CD4-positive, alpha-beta T cell treated with Interleukin-6 at 100 ng/mL for 8 hours (primary cell): ENCODE measurements around the gene INSYN1.
"Not testable (repeated sequence)": the region's sequence is repeated elsewhere in the genome, so short reads cannot be mapped to it uniquely, and the experiment has no call there.

Experiments used
- DNase-seq: peaks from one replicate; pipeline ENCODE4 v3.0.0-alpha.2; 2020; ENCODE audit warnings: mixed read lengths, low spot score

The INSYN1 gene

DNA sequence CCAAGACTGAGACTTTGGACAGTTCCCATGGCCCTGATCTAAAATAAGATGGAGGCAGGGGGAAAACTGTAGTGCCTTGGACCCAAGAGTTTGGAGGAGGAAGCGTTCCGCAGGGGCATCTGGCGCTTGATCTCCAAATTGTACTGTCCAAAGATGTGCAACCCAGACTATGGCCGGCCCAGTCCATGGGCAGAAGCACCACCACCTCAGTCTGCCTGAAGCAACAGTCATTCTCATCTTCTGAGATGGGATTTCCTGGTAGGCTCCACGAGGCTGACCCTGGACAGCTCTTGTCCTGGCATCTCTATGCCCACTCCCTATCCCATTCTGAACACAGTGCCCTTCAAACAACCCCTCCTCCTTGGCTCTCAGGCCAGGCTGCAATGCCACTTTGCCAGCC is 3.6 kb downstream of the INSYN1 start:
- DNase-seq, result no peak

DNA sequence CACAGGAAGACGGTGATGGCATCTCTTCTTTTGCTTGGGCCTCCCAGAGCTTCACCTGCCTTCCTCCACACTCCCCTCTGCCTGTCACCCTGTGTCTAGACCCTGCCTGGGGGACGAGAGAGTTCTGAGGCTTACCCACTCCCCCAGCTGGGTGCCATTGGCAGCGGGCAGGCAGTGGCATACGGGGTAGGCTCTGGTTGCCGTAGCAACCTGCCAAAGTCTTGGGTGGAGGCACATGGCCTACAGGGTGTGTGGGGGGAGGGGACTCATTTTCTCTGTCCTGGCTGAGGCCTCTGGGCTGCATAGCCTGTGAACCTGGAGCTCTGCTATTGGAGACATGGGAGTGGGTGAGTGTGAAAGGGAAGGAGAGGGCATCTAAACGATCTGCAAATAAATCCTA is 4.4 kb downstream of the INSYN1 start:
- DNase-seq, result no peak

DNA sequence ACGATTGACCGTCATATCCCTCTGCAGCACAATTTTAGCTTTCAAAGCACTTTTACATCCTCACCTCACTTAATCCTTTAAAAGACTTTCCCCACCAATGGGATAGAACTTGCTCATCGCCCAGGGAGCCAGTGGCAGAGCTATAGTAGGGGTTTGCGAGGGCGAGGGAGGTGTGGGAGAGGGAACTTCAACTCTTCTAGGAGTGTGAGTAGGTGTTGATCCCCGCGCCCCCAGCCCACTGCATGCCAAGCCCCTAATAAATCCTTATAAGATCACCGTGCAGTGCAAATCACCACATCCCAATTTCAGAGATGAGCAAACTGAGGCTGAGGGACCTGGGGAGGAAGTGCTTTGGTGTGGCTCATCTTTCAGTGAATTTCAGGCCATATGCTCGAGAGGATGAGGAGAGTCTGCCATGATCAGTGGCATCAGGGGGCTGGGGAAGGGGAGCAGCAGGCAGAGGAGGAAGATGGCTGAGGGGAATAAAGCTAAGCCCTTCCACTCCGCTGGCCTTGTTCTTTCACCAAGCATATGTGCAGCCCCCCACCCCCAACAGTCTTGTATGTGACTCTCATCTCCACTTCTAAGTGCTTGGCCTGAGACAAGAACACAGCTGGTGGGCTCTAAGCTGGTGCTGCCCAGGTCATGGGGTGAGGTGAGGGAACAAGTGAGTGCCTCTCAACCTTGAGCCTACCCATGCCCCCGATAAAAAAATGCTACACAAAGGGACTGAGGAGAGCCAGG is 5.1 kb downstream of the INSYN1 start:
- no peak for DNase-seq

DNA sequence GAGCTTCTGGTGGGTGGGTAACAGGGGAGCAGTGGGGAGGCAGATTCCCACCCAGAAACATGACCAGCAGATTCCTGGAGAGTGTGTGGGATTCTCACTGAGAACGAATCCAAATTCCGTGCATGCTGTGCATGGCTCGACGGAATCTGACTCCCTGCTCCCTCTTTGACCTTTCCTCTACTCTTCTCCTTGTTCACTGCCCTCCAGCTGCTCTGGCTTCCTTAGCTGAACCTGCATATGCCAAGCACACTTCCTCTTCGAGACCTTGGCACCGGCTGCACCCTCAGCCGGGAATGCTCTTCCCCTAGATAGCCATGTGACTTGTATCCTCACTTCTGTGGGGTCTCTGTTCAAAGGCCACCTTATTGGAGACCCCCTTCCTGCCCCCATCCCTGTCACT is 6.3 kb downstream of the INSYN1 start:
- DNase-seq, result no peak

DNA sequence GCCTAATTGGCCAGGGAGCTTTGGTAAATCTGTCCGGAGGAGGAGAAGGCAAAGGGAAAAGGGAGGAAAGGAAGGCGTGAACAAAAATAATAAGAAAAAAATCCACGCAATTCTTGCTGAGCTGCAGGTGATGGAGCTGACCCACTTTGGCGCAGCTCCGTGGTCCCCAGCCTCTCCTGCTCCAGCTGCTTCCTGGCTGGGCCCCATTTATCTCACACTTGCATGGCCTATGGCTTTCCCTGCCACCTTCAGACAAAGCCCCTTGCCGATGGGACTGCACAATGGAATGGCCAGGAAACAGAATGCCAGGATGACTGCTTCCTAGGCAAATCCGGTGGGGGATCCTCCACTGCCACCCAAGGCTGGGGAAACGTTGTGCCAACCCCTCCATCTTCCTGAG is 6.9 kb downstream of the INSYN1 start:
- no peak for DNase-seq

DNA sequence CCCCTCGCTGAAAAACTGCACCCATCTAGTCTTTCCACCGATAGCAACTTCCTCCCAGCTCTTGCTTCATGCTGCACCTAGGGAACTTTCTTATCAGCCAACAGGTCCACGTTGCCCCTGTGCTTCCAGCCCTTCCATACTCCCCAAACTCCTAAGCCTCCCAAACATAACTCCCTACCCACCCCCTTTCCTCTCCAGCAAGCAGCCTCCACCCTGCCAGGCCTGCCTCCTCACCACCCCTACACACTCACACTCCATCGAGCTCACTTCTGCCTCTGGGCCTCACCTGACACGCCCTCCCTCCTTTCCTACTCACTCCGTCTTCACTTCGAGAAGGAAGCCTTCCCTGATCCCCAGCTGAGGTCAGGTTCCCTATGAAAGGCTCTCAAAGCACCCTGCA is 8.1 kb downstream of the INSYN1 start:
- no peak for DNase-seq

DNA sequence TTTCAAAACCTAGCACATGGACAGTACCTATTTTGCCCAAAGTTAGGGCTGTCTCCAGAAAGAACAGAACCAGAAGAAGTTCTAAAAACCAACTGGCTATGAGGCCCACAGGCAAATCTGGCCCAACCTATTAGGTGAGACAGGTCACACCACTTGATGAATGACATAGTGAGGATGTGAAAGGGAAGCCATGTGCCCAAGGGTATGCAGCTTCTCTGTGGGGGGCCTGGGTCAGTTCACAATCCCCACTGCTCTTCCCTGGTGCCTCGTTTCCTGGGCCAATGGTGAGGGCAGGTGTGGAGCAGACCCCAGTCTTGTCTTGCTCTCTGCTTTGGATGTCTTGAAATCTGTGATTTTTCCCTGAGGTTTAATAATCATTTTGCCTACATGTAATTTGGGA is 8.9 kb downstream of the INSYN1 start:
- DNase-seq, result no peak

DNA sequence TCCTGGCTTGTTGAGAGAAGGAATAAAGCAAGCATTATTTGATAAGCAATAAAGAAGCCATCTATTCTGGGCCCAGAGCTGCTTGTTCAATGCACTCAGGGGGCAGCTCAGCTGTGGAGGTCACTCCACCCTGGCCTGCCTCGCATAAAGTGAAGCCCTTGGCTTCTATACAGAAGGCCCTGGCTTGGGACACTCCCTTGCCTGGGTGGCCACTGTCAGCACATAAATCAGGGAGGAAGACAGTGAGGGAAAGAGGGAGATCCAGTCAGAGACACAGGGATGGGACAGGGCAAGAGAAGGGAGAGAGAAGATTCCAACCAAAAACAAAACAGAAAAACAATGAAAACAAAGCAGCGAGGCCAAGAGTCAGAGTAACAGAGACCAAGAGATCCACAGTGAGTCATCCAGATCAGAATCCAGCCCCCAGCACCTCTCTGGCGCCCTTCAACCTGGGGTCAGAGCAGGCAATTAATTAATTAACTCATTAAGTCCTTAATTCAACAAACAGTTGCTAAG is 11.8 kb downstream of the INSYN1 start:
- no peak for DNase-seq

DNA sequence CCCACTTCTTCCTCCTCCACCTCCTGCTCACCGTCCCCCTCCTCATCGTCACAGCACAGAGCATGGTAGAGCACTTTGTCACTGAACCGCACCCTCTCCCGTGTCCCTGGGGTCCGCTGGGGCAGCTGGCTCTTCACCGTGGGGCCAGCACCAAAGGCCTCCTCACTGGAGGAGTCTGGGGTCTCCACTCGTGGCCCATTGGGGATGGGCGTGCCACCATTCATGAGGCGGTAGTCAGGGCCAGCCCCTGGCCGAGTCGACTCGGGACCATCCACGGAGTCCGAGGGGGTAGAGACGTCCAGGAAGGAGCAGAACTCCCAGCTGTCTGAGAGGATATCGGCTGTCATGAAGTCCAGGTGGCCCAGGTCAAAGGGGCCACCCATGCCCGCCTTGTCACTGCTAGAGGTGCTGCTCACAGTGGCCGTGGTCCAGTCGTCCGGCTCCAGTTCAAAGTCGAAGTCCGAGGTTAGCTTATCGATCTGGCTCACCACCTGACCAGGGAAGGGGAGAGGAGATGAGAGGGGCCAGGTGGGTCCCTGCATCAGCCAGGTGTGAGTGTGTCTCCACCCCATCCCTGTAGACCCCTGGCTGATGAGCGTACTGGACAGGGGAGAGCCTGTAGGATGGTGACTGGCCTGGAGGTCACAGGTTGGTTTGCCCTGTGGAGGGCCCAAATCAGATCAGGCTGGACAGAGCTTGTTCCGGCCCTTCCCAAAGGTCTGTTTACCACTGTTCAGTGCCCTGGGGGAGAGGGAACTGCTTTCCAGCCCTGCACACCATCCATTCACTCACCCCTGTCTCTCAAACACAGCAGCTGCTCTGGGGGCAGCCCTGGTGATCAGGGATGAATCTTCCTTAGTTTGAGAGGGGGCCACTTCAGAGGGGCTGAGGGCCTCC is 12.8 kb downstream of the INSYN1 start:
- DNase-seq, result no peak

DNA sequence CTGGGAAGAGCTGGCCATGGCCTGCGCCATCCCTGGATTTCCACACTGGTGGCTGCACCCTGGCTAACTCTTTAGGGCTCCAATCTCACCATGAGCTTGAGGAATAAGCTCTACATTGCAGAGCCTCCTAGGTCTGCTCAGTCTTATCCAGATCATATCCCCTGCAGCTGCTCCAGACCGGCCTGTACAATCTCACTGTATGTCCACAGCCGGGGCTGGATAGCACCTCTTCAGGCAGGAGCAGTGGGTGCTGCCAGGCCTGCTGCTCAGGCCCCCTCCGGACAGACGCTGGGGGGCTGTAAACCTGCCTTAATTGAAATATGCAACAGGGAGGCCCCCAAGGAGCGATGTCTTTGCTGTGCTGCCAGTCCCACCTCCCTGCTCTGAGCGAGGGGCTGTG is 15.6 kb downstream of the INSYN1 start:
- DNase-seq, result no peak

DNA sequence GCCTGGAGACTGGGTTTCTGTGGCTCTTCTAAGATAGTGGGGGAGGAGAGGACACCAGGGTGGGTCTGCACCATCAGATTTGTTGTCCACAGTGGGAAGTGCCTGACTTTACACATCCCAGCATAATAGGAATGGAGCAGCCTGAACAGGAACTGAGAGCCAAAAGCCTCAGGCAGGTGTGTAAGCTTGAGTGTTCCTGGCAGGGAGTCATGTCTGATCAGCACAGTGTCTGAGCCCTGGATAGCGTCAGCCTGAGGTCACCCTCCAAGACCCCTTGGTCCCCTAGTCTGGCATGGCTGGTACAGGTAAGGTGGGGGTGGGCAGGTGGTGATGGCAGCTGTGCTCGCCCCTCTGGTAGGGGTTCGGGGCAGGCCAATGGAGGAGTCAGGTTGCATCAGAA is 20.2 kb downstream of the INSYN1 start:
- no peak for DNase-seq

DNA sequence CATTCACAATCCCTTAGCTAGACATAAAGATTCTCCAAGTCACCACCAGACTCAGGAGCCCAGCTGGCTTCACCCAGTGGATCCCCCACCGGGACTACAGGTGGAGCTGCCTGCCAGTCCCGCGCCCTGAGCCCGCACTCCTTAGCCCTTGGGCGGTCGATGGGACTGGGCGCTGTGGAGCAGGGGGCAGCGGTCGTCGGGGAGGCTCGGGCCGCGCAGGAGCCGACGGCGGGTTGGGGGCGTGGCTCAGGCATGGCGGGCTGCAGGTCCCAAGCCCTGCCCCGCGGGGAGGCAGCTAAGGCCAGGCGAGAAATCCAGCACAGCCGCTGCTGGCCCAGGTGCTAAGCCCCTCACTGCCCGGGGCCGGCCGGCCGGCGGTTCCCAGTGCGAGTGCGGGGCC is 21.1 kb downstream of the INSYN1 start:
- not testable (repeated sequence) for DNase-seq

DNA sequence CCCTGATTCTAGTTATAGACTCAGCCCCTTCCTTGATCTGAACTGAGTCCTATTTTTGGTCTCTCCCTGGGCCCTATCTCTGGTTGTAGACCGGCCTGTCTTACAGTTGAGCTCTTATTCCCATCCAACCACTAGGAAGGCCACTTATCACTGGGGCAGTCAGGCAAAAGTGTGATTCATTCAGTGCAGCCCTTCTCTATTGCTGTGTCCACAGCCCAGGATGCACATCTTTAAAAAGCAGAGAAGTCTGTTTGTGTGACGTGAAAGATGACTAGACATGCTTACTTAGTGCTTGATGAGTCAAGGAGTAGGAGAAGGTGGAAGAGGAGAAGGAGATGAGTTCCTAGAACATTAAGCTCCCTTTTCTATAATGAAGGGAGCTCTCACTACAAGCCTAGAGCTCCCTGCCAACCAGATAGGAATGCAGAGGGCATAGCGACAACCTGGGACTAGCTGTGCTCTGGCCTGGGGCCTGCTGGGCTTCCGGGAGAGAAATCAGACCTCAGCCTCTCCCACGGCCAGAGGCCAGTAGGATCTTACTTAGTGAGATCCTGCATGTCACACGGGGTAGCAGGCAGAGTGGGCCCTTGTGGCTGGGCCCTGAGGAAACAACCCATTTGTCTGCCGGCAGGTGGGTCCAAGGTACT is 25.7 kb downstream of the INSYN1 start:
- DNase-seq, result no peak

DNA sequence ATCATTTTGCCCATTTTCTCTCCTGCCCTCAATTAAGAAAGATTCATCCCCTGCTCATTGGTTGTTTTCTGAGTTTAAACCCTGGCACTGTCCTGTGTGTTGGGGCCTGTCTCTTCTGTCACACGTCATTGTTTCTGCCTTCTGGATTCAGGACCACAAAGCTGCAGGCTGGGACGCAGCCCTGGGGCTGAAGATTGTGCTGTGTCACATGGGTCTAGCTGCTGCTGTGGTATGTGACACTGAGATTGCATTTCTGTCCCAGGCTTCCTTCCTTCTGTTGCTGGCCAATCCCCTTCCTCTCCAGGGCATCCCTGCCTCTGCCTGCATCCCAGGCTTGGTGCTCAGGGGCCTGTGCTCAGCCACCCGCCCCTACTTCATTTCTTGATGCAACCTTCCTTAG is 28.9 kb downstream of the INSYN1 start:
- DNase-seq, result no peak

DNA sequence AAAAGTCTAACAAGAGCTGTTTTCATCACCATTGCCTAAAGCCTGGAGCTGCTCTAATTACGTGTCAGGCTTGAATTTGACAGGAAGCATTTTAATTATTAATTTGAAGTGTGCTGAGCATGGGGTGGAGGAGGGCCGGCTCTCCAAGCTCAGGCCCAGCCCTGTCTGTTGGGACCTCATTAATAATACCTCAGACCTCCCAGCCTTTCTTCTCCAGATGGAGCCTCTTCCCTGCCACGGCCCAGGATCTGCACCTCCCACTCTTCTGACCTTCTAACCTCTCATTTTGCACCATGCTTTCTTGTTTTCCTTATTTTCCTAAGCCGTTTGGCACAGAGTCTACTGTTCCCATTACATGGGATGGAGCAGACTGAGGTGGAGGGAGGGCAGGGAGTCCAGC is 30.0 kb downstream of the INSYN1 start:
- DNase-seq, result no peak

DNA sequence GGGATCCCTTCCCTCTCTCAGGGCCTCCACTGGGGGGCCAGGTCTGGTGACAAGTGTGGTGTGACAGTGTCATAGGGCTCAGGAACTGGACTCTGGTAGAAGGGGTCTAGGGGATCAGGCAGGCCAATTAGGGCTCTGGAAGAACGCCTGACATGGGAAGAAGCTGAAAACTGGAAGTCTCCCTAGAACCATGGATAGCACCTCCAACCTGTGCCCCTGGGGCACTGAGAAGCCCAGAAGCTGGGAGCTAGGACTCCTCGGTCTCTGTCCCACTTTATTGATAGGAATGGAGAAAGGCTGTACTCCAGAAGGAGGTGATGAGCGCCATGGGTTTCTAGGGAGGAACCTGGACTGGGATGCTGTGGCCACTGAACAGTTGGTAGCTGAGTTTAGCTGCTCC is 30.7 kb downstream of the INSYN1 start:
- no peak for DNase-seq

DNA sequence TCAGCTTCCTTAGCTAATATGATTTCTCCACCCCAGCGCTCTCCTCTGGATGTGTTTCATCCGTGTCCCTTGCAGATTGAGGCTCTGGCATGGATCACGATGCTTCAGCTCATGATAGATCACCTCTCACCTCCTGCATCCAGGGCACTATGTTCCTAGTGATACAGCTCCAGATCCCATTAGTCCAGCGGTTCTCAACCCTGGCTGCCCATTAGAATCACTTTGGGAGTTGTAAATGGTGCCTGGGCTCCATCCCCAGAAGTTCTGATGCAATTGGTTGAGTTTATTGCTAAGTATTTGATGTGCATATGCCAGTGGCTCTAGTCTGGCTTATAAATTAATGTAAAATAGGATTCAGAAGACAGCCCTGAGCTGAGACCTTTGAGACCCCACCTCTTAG is 34.5 kb downstream of the INSYN1 start:
- no peak for DNase-seq

DNA sequence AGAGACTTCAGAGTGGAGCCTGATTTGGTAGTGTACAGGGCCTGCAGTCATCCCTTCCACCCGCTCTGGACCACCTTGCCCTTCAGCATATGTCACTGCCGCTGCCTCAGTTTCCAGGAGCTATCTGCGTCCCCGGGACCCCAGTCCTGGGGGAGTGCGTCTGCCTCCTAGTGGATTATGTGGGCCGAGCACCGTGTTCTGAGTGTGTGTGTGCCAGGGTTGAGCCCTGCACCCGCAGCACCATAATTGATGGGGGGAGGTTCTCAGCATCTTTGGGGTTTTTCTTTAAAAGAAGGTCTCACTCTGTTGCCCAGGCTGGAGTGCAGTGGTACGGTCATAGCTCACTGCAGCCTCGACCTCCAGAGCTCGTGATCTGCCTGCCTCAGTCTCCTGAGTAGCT is 35.3 kb downstream of the INSYN1 start:
- DNase-seq, result no peak

DNA sequence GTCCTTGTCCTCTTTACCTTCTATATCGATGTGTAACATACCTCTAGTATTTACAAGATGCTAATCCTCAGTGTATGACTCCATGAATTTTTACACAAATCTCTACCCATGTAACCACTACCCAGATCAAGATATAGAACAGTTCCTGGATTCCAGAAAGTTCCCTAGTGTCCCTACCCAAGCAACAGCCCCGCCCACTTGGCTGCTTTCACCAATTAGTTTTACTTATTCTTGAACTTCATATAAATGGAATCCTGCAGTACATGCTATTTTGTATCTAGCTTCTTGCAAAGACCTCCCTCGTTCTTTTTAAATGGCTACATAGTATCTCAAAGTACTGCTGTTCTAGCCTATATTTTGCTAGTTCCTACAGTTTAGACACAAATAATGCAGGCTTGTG is 35.9 kb downstream of the INSYN1 start:
- DNase-seq, result no peak

DNA sequence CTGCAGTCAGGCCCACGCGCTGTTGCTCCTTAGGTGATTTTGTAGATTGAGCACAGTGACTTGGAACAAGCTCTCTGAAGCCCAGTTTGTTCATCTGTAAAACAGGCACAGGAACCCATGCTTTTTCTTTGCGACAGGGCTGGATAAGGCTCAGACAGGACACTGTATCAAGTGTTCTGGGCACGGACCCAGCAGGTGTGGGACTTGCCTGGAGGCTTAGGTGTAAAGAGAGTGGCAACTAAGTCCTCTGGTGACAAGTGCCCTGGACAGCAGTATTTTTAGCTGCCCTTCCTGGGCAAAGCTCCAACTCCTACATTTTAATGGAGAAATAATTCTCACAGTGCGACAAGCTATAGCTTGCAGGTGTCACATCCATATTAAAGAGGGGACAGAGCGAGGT is 36.7 kb downstream of the INSYN1 start:
- no peak for DNase-seq

DNA sequence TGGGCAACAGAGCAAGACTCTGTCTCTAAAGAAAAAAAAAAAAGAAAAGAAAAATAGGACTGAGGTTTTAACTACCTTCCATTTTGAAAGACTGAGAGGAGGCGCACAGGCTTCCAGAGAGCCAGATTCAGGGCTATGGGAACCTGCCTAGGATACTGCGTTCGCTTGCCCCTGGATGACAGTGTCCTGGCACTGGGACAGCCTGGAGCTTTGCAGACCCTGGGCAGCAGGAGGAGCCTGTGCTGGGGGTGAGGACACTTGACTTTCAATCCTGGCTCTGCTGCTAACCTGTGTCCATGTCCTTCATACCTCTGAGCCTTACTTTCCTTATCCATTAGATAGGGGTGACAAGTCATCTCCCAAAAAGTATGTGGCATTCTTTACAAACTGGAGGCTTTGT is 37.7 kb downstream of the INSYN1 start:
- no peak for DNase-seq

DNA sequence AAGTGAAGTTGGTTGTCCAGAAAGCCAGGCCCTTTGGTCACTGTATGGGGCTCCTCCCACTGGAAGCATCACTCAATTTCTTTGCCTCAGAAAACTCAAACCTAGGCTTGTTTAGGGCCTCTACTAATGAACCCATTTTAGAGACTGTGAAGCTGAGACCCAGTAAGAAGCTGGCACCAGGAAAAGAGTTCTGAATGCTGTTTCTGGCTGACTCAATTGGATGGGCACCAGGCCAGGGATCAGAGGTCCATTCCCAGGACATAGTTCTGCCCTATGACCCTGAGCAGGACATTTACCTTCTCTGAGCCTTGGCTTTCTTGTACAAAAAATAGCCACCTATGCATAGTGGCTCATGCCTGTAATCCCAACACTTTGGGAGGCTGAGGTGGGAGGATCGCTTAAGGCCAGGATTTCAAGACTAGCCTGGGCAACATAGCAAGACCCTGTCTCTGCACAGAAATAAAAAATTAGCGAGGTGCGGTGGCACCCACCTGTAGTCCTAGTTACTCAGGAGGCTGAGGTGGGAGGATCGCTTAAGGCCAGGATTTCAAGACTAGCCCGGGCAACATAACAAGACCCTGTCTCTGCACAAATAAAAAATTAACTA is 38.4 kb downstream of the INSYN1 start:
- no peak for DNase-seq
